ENCODE measurements around the gene N4BP2. TPM values are rescaled to one million over a fixed set of nuclear protein-coding genes. Genes with fewer than 3 reads are reported as not detected.
A peak's percentile ranks its signal among the peaks of the same experiment; 100 is the strongest.

N4BP2 gene
- total RNA-seq, 1 experiment from 2014 or later = 7.8 TPM

DNA sequence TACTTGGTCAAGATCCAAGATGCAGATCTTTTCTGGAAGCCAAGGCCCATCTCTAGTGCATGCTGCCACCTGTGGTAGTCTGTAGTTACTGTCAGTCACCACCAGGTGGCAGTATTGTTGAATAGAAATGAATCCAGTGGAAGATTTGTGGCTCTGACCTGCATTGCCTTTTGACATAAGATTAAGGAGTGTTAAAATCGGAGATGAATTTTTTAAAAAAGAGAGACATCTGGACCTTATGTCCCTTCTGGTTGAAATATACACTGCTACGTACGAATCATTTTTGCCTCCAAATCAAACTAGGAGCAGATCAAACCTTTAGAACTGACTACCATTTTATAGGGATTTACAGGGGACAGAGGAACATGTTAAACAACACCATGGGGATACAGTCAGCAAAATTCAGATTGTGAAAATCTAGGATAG lies 93.3 kb downstream of the N4BP2 start:
- TF ChIP-seq, protein P1, sequence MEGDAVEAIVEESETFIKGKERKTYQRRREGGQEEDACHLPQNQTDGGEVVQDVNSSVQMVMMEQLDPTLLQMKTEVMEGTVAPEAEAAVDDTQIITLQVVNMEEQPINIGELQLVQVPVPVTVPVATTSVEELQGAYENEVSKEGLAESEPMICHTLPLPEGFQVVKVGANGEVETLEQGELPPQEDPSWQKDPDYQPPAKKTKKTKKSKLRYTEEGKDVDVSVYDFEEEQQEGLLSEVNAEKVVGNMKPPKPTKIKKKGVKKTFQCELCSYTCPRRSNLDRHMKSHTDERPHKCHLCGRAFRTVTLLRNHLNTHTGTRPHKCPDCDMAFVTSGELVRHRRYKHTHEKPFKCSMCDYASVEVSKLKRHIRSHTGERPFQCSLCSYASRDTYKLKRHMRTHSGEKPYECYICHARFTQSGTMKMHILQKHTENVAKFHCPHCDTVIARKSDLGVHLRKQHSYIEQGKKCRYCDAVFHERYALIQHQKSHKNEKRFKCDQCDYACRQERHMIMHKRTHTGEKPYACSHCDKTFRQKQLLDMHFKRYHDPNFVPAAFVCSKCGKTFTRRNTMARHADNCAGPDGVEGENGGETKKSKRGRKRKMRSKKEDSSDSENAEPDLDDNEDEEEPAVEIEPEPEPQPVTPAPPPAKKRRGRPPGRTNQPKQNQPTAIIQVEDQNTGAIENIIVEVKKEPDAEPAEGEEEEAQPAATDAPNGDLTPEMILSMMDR (conservative IDR thresholded peaks at IDR 0.05) = peak; percentile 94
- no peak for TF ChIP-seq EZH2 (IDR thresholded peaks at IDR 0.05; ENCODE audit: low read depth)
- POLR2A ChIA-PET (ENCODE audit: unreplicated experiment) = interaction anchor here (0.6 kb wide), 1 partner anchor 94 kb away, joined by 4 read pairs; no protein-coding TSS in a partner anchor
- DNase-seq = peak; percentile 40 to 61
- Histone ChIP-seq H3K4me1 (replicated peaks; ENCODE audit: insufficient read depth) (no peaks in the 10 kb centered on the region), H3K9me2 (ENCODE audit: insufficient read depth) (no peaks in the 10 kb centered on the region), H3K4me3 (no peak overlapping the region), H3K27me3 (ENCODE audit: insufficient read depth, low read depth) (no peaks in the 10 kb centered on the region), H3K27ac (no peak overlapping the region), H3K79me2 (ENCODE audit: low read depth) (no peaks in the 10 kb centered on the region), H3K36me3 (ENCODE audit: low read depth) (0 out of 2 replicates have a peak, but pooled peaks cover 7% of the 10 kb centered on the region), H3F3A (ENCODE audit: insufficient read depth, low read depth) (0 out of 2 replicates have a peak, but pooled peaks cover 4% of the 10 kb centered on the region), H3K9me3 (ENCODE audit: insufficient read depth, low read depth) (peaks cover 8% of the 10 kb centered on the region), H3K4me2 (no peak overlapping the region), H4K20me1 (ENCODE audit: insufficient read depth) (no peaks in the 10 kb centered on the region), H2AFZ (no peak overlapping the region)
- no TSS peak for BruUV-seq (replicated peaks)
- intact Hi-C loops (cut with micrococcal nuclease; ENCODE audit: unreplicated experiment) = loop anchor here (1.0 kb wide), 2 partner anchors 159 to 569 kb away; no protein-coding TSS in a partner anchor
- CTCF ChIA-PET = interaction anchor here (0.6 to 1.0 kb wide), 6 partner anchors 85 to 657 kb away, joined by 3 to 8 read pairs (median 4); no protein-coding TSS in a partner anchor

DNA sequence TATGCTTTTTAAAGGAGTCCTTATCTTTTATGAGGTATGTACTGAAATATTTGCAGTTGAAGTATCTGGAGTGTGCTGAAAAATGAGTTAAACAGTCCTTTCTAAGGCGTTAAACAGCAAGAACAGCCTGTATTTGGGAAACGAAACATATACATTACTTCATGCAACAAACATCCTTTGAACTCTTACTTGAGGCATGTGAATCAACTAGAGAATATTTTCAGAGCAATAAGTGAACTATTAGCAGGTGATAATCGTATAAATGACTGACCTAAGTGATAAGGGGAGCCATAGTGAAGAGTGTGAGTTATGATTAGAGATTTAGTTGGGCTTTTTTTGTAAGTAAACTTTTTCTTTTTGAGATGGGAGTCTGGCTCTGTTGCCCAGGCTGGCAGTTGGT lies 94.3 kb downstream of the N4BP2 start:
- H4K20me1 ChIP-seq (ENCODE audit: insufficient read depth) = no peaks in the 10 kb centered on the region
- intact Hi-C loops (cut with micrococcal nuclease; ENCODE audit: unreplicated experiment) = loop anchor here (1.0 kb wide), 2 partner anchors 158 to 568 kb away; no protein-coding TSS in a partner anchor
- ChIA-PET POLR2A (ENCODE audit: unreplicated experiment) (no interaction called here), CTCF (no interaction called here)
- TF ChIP-seq, protein P1 (conservative IDR thresholded peaks at IDR 0.05) = no peak
- TF ChIP-seq EZH2 (IDR thresholded peaks at IDR 0.05; ENCODE audit: low read depth) = no peak
- H3K9me3 ChIP-seq (ENCODE audit: insufficient read depth, low read depth) = peaks cover 8% of the 10 kb centered on the region
- no peak overlapping the region for H3K4me2 ChIP-seq
- no peak overlapping the region for H2AFZ ChIP-seq
- H3K4me3 ChIP-seq = no peak overlapping the region
- H3F3A ChIP-seq (ENCODE audit: insufficient read depth, low read depth) = 0 out of 2 replicates have a peak, but pooled peaks cover 4% of the 10 kb centered on the region
- H3K36me3 ChIP-seq (ENCODE audit: low read depth) = 0 out of 2 replicates have a peak, but pooled peaks cover 7% of the 10 kb centered on the region
- BruUV-seq (replicated peaks) = no TSS peak
- H3K27me3 ChIP-seq (ENCODE audit: insufficient read depth, low read depth) = no peaks in the 10 kb centered on the region
- DNase-seq = no peak
- H3K27ac ChIP-seq = no peak overlapping the region
- H3K9me2 ChIP-seq (ENCODE audit: insufficient read depth) = no peaks in the 10 kb centered on the region
- H3K4me1 ChIP-seq (replicated peaks; ENCODE audit: insufficient read depth) = no peaks in the 10 kb centered on the region
- H3K79me2 ChIP-seq (ENCODE audit: low read depth) = no peaks in the 10 kb centered on the region

GRCh38 chr4:40152637-40153036 lies 96.0 kb downstream of the N4BP2 start:
- no peak overlapping the region for H3K4me2 ChIP-seq
- POLR2A ChIA-PET (ENCODE audit: unreplicated experiment) = interaction anchor here (0.6 kb wide), 1 partner anchor 694 kb away, joined by 3 read pairs; the partner anchor contains the start of genes LIAS and RPL9
- peaks cover 8% of the 10 kb centered on the region; the same call in 1 of the 2 replicates for H3K9me3 ChIP-seq (ENCODE audit: insufficient read depth, low read depth)
- no peaks in the 10 kb centered on the region for H3K27me3 ChIP-seq (ENCODE audit: insufficient read depth, low read depth)
- 0 out of 2 replicates have a peak, but pooled peaks cover 7% of the 10 kb centered on the region for H3K36me3 ChIP-seq (ENCODE audit: low read depth)
- TF ChIP-seq, protein P1 (conservative IDR thresholded peaks at IDR 0.05) = no peak
- TF ChIP-seq EZH2 (IDR thresholded peaks at IDR 0.05; ENCODE audit: low read depth) = no peak
- H3K79me2 ChIP-seq (ENCODE audit: low read depth) = no peaks in the 10 kb centered on the region
- no peaks in the 10 kb centered on the region for H3K9me2 ChIP-seq (ENCODE audit: insufficient read depth)
- 0 out of 2 replicates have a peak, but pooled peaks cover 4% of the 10 kb centered on the region for H3F3A ChIP-seq (ENCODE audit: insufficient read depth, low read depth)
- BruUV-seq (replicated peaks) = no TSS peak
- H3K4me1 ChIP-seq (replicated peaks; ENCODE audit: insufficient read depth) = no peaks in the 10 kb centered on the region
- no peaks in the 10 kb centered on the region for H4K20me1 ChIP-seq (ENCODE audit: insufficient read depth)
- H2AFZ ChIP-seq = no peak overlapping the region
- no peak overlapping the region for H3K27ac ChIP-seq
- CTCF ChIA-PET = no interaction called here
- intact Hi-C loops (cut with micrococcal nuclease; ENCODE audit: unreplicated experiment) = no loop called here
- no peak for DNase-seq
- no peak overlapping the region for H3K4me3 ChIP-seq
